ENCODE results near the gene OR10A7. TPM values are rescaled to one million over a fixed set of nuclear protein-coding genes. Genes with fewer than 3 reads are reported as not detected.
A peak's percentile ranks its signal among the peaks of the same experiment; 100 is the strongest.

OR10A7 gene
- total RNA-seq, 1 donor from 2014 or later, result not detected

- Histone ChIP-seq H3K4me1 (no peaks in the 10 kb centered on the region), H3K27me3 (ENCODE audit: low read depth) (peaks cover 4% of the 10 kb centered on the region), H3K36me3 (no peaks in the 10 kb centered on the region), H3K9me3 (no peaks in the 10 kb centered on the region), H3K4me3 (no peak overlapping the region), H3K27ac (no peak overlapping the region)
- DNase-seq, result no peak
- peak; percentile 82 to 91 for ATAC-seq
- TF ChIP-seq, protein P1, sequence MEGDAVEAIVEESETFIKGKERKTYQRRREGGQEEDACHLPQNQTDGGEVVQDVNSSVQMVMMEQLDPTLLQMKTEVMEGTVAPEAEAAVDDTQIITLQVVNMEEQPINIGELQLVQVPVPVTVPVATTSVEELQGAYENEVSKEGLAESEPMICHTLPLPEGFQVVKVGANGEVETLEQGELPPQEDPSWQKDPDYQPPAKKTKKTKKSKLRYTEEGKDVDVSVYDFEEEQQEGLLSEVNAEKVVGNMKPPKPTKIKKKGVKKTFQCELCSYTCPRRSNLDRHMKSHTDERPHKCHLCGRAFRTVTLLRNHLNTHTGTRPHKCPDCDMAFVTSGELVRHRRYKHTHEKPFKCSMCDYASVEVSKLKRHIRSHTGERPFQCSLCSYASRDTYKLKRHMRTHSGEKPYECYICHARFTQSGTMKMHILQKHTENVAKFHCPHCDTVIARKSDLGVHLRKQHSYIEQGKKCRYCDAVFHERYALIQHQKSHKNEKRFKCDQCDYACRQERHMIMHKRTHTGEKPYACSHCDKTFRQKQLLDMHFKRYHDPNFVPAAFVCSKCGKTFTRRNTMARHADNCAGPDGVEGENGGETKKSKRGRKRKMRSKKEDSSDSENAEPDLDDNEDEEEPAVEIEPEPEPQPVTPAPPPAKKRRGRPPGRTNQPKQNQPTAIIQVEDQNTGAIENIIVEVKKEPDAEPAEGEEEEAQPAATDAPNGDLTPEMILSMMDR (IDR thresholded peaks at IDR 0.05), result peak; percentile 72
- intact Hi-C loops (cut with DNase I), result no loop called here
Observed at GRCh38 chr12:55188974-55189556, 31.8 kb upstream of the OR10A7 start.

GRCh38 chr12:55194382-55194781 is 26.4 kb upstream of the OR10A7 start:
- Histone ChIP-seq H3K4me3 (no peak overlapping the region), H3K27ac (no peak overlapping the region), H3K27me3 (ENCODE audit: low read depth) (no peaks in the 10 kb centered on the region), H3K4me1 (no peaks in the 10 kb centered on the region), H3K9me3 (no peaks in the 10 kb centered on the region), H3K36me3 (no peaks in the 10 kb centered on the region)
- intact Hi-C loops (cut with DNase I), result loop anchor here (5.0 kb wide), 1 partner anchor 428 kb away; no protein-coding TSS in a partner anchor
- DNase-seq, result no peak
- no peak for ATAC-seq
- TF ChIP-seq, protein P1 (IDR thresholded peaks at IDR 0.05), result no peak

DNA sequence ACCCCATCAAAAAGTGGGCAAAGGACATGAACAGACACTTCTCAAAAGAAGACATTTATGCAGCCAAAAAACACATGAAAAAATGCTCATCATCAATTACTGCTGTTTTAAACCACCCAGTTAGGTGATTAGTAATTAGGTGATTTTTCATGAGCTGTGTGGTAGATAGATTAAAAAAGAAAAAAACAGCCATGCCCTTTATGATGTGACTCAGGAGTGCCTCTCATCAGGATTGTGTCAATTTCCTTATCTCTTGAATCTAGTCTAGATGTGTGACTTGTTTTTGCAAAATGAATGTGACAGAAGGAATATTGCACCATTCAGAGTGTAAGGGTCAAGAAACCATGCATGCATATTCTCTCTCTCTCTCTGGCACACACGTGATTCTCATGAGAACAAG is 5.7 kb downstream of the OR10A7 start:
- no peaks in the 10 kb centered on the region for H3K4me1 ChIP-seq
- TF ChIP-seq, protein P1 (IDR thresholded peaks at IDR 0.05), result no peak
- DNase-seq (no peak), ATAC-seq (no peak)
- no peak overlapping the region for H3K27ac ChIP-seq
- H3K9me3 ChIP-seq, result no peaks in the 10 kb centered on the region
- intact Hi-C loops (cut with DNase I), result no loop called here
- no peaks in the 10 kb centered on the region for H3K27me3 ChIP-seq (ENCODE audit: low read depth)
- H3K4me3 ChIP-seq, result no peak overlapping the region
- no peaks in the 10 kb centered on the region for H3K36me3 ChIP-seq

DNA sequence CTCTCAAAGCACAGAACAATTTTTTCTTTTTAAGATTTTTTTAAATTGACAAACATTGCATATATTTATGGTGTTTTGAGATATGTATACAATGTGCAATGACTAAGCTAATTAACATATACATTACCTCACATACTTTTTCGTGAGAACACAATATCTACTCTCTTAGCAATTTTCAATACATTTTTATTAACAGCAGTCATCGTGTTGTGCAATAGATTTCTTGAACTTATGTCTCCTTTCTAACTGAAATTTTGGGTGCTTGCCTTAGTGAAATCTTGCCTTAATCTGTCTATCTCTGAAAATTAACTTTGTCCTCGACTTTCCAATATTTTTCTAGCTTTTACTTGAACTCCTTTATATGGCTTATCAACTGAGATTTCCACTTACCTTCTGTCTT is 6.8 kb downstream of the OR10A7 start:
- Histone ChIP-seq H3K9me3 (no peaks in the 10 kb centered on the region), H3K36me3 (no peaks in the 10 kb centered on the region), H3K4me3 (no peak overlapping the region), H3K27me3 (ENCODE audit: low read depth) (no peaks in the 10 kb centered on the region), H3K4me1 (no peaks in the 10 kb centered on the region), H3K27ac (no peak overlapping the region)
- ATAC-seq, result no peak
- TF ChIP-seq, protein P1 (IDR thresholded peaks at IDR 0.05), result no peak
- intact Hi-C loops (cut with DNase I), result no loop called here
- no peak for DNase-seq

- DNase-seq (no peak), ATAC-seq (no peak)
- Histone ChIP-seq H3K27ac (no peak within 1 kb of the TSS), H3K27me3 (ENCODE audit: low read depth) (no peaks in the 10 kb centered on the region), H3K9me3 (no peaks in the 10 kb centered on the region), H3K4me1 (no peaks in the 10 kb centered on the region), H3K36me3 (no peaks in the 10 kb centered on the region), H3K4me3 (no peak within 1 kb of the TSS)
- TF ChIP-seq, protein P1 (IDR thresholded peaks at IDR 0.05), result no peak
- intact Hi-C loops (cut with DNase I), result no loop called here
Observed at GRCh38 chr12:55244309-55244708, 23.5 kb downstream of the OR10A7 start, which contains the start of gene OR6C74. OR6C74 (plus strand) TSS chr12:55244609; CDS start chr12:55247288, 2,679 bp downstream.
